Bone marrow (tissue), 2 donors: ENCODE measurements around the gene EIF4B.

Source experiments
- DNase-seq, 2 donors: peaks; one replicate each; lab custom pipeline; 2025; lab: John Stamatoyannopoulos, UW

EIF4B gene

GRCh38 chr12:53057816-53058500, 51.7 kb downstream of the EIF4B start:
- no peak for DNase-seq

- DNase-seq: no peak
Measured at GRCh38 chr12:53058674-53059433, 52.6 kb downstream of the EIF4B start.

GRCh38 chr12:53059434-53060063, 53.3 kb downstream of the EIF4B start:
- DNase-seq: no peak

GRCh38 chr12:53060064-53060720, 53.9 kb downstream of the EIF4B start:
- DNase-seq: no peak

GRCh38 chr12:53060721-53061276, 54.5 kb downstream of the EIF4B start:
- DNase-seq: no peak

- DNase-seq: no peak
Measured at GRCh38 chr12:53061404-53062010, 55.3 kb downstream of the EIF4B start.

- DNase-seq: no peak
Measured at GRCh38 chr12:53062011-53062961, 56.0 kb downstream of the EIF4B start.

GRCh38 chr12:53062977-53063707, 56.9 kb downstream of the EIF4B start:
- DNase-seq: no peak

- no peak for DNase-seq
Measured at GRCh38 chr12:53063708-53064612, 57.7 kb downstream of the EIF4B start.

- no peak for DNase-seq
Measured at GRCh38 chr12:53064613-53065436, 58.6 kb downstream of the EIF4B start.

GRCh38 chr12:53065470-53065869, 59.2 kb downstream of the EIF4B start:
- DNase-seq: no peak

- DNase-seq: peak; percentile 33 to 46
Measured at GRCh38 chr12:53065975-53066931, 60.0 kb downstream of the EIF4B start.

GRCh38 chr12:53067074-53067992, 61.1 kb downstream of the EIF4B start:
- DNase-seq: no peak

GRCh38 chr12:53067993-53068770, 61.9 kb downstream of the EIF4B start:
- DNase-seq: no peak
